HEK293T (cell line): ENCODE data around the gene LSM14A.
"Not testable (repeated sequence)": the region's sequence is repeated elsewhere in the genome, so short reads cannot be mapped to it uniquely, and the experiment has no call there.

Experiments
- CTCF ChIA-PET: fragments of 350-600 bp; formaldehyde crosslinking; extraction: SDS; loops from one replicate; lab custom pipeline; 2021; ENCODE audit warnings: antibody characterized with exemption, inconsistent platforms; lab: Yijun Ruan, JAX
- POLR2A ChIA-PET: fragments of 350-600 bp; formaldehyde crosslinking; extraction: SDS; loops from one replicate; lab custom pipeline; 2020; ENCODE audit warnings: antibody characterized with exemption, inconsistent platforms; lab: Yijun Ruan, JAX
- DNase-seq: peaks from one replicate; pipeline ENCODE4 v3.0.0; 2012; ENCODE audit warnings: mixed read lengths; ENCODE audit errors: extremely low spot score
- ARNT ChIP-seq: fragments of 450-650 bp; IDR thresholded peaks from 2 replicates; pipeline ENCODE4 v1.6.1; 2017; ENCODE audit warnings: mild to moderate bottlenecking
- BHLHE40 ChIP-seq: fragments of 450-650 bp; IDR thresholded peaks from 2 replicates; pipeline ENCODE4 v1.6.1; 2016; ENCODE audit warnings: mild to moderate bottlenecking, moderate library complexity, borderline replicate concordance
- CTBP1 ChIP-seq: fragments of 450-650 bp; IDR thresholded peaks from 2 replicates; pipeline ENCODE4 v1.6.1; 2016; ENCODE audit warnings: borderline replicate concordance
- ELF4 ChIP-seq: fragments of 450-650 bp; IDR thresholded peaks from 2 replicates; pipeline ENCODE4 v1.6.1; 2017; ENCODE audit warnings: antibody characterized with exemption
- FOXA1 ChIP-seq: fragments of 450-650 bp; IDR thresholded peaks from 2 replicates; pipeline ENCODE4 v1.6.1; 2016; ENCODE audit warnings: mild to moderate bottlenecking
- FOXK2 ChIP-seq: fragments of 450-650 bp; IDR thresholded peaks from 2 replicates; pipeline ENCODE4 v1.6.1; 2016; ENCODE audit warnings: mild to moderate bottlenecking
- FOXM1 ChIP-seq: fragments of 450-650 bp; IDR thresholded peaks from 2 replicates; pipeline ENCODE4 v1.6.1; 2017; ENCODE audit warnings: mild to moderate bottlenecking, borderline replicate concordance
- HDGF ChIP-seq: fragments of 450-650 bp; IDR thresholded peaks from 2 replicates; pipeline ENCODE4 v1.6.1; 2017; ENCODE audit warnings: antibody characterized with exemption, borderline replicate concordance
- L3MBTL2 ChIP-seq: fragments of 450-650 bp; conservative IDR thresholded peaks from 2 replicates; pipeline ENCODE4 v1.6.1; 2016; ENCODE audit warnings: mild to moderate bottlenecking
- LEF1 ChIP-seq: fragments of 450-650 bp; IDR thresholded peaks from 2 replicates; pipeline ENCODE4 v1.6.1; 2017; ENCODE audit warnings: mild to moderate bottlenecking, borderline replicate concordance
- NFRKB ChIP-seq: fragments of 450-650 bp; IDR thresholded peaks from 2 replicates; pipeline ENCODE4 v1.6.1; 2016; ENCODE audit warnings: mild to moderate bottlenecking, moderate library complexity
- SP1 ChIP-seq: fragments of 450-650 bp; IDR thresholded peaks from 2 replicates; pipeline ENCODE4 v1.6.1; 2017
- SUZ12 ChIP-seq: fragments of 450-650 bp; IDR thresholded peaks from 2 replicates; pipeline ENCODE4 v1.6.1; 2016; ENCODE audit warnings: mild to moderate bottlenecking
- TARDBP ChIP-seq: fragments of 450-650 bp; IDR thresholded peaks from 2 replicates; pipeline ENCODE4 v1.6.1; 2016
- ZNF384 ChIP-seq: fragments of 450-650 bp; IDR thresholded peaks from 2 replicates; pipeline ENCODE4 v1.6.1; 2016
- TF ChIP-seq, protein P1 (sequence below): fragments of 450-650 bp; IDR thresholded peaks from 2 replicates; pipeline ENCODE4 v1.6.1; 2016

The LSM14A gene

DNA sequence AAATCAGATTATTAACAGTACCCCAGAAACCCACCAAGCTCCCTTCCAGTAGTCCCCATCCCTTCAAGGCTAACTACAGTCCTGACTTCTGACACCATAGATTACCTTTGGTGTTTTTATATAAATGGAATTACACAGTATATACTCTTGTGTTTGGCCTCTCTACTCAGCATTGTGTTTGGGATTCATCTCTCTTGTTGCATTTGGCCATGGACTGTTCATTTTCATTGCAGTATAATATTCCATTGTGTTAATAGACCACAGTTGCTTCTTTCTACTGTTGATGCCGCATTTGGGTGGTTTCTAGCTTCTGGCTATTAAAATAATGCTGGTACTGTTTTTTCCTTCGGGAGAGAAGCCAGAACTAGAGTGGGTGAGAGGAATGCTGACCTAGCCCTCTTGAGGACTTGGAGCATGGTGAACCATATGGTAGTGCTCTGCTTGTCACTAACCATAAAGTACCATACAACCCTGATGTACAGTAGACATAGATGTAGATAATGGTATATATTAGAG lies 63.2 kb downstream of the LSM14A start:
- POLR2A ChIA-PET, result no interaction called here
- CTCF ChIA-PET, result no interaction called here
- no peak for DNase-seq
- TF ChIP-seq FOXM1 (no peak), SP1 (no peak), ARNT (no peak), FOXA1 (no peak), SUZ12 (no peak), ZNF384 (no peak), HDGF (no peak), ELF4 (no peak), NFRKB (no peak)
- TF ChIP-seq, protein P1, sequence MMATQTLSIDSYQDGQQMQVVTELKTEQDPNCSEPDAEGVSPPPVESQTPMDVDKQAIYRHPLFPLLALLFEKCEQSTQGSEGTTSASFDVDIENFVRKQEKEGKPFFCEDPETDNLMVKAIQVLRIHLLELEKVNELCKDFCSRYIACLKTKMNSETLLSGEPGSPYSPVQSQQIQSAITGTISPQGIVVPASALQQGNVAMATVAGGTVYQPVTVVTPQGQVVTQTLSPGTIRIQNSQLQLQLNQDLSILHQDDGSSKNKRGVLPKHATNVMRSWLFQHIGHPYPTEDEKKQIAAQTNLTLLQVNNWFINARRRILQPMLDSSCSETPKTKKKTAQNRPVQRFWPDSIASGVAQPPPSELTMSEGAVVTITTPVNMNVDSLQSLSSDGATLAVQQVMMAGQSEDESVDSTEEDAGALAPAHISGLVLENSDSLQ, result no peak

DNA sequence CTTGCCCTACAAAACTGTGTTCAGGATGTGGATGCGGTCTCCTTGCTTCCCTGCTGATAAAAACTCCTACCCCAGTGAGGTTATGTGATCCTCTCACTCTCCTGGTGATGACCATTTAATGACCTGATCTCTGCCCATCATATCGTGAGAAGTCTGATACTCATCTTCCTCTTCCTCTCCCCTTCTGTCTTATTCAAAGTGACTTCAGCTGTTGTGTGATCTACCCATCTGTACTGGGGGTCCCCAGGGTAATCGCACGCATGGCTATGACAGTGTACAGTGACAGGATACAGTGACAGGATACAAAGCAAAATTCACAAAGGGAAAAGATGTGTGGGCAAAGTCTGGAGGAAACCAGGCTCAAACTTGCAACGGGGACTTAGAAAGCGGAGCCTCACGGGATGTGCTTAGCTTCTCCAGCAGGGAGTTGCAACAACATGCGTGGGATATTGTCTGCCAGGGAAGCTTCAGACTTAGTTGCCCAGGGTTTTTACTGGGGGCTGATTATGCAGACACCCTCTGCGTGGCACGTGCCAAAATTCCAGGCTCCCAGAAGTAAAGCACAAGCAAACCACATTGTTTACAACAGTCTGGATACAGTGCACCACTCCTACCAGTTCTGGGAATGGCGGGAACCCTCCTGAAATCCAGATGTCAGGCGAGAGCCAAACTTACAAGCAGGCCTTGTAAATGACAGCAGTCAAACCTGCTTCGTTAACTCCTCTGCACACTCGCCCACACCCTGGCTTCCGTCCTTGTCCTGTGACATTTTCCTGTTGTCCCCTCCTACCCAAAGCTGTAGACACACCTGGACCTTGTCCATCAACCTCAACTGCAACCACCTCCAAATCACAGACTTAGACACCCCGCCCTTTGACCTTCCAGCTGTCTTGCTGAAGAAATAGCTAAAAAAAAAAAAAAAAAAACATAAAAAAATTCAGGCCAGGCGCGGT lies 64.0 kb downstream of the LSM14A start:
- ChIA-PET CTCF (no interaction called here), POLR2A (no interaction called here)
- no peak for TF ChIP-seq FOXA1
- no peak for TF ChIP-seq HDGF
- no peak for TF ChIP-seq FOXK2
- no peak for TF ChIP-seq TARDBP
- TF ChIP-seq ARNT, result no peak
- TF ChIP-seq, protein P1, result no peak
- TF ChIP-seq NFRKB, result no peak
- no peak for TF ChIP-seq LEF1
- no peak for TF ChIP-seq SP1
- no peak for TF ChIP-seq FOXM1
- TF ChIP-seq CTBP1, result no peak
- TF ChIP-seq ZNF384, result no peak
- TF ChIP-seq SUZ12, result no peak
- no peak for TF ChIP-seq BHLHE40
- no peak for TF ChIP-seq ELF4
- TF ChIP-seq L3MBTL2, result no peak
- no peak for DNase-seq

DNA sequence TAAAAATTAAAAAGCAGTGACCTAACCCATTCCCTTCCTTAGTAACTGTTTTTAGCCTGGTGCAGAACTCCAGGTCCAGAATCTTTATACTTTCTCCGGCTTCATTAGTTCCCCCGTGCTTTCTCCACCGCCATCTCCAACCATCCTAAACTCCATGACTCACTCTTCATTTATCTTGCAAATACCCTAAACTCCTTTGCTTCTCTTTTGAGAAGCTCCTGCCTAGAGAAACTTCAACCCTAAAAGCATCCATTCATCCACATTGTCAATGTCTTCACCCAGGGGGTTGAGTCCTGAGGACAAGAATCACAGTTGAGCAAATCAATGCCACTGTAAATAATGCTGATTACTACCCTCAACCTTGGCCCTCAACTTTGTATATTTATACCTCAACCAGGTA lies 65.0 kb downstream of the LSM14A start:
- ChIA-PET CTCF (no interaction called here), POLR2A (no interaction called here)
- no peak for DNase-seq
- no peak for TF ChIP-seq BHLHE40
- no peak for TF ChIP-seq HDGF
- TF ChIP-seq ZNF384, result no peak
- TF ChIP-seq FOXK2, result no peak
- no peak for TF ChIP-seq ELF4
- TF ChIP-seq FOXA1, result no peak
- no peak for TF ChIP-seq NFRKB
- TF ChIP-seq SP1, result no peak
- TF ChIP-seq FOXM1, result no peak
- TF ChIP-seq CTBP1, result no peak
- TF ChIP-seq, protein P1, result no peak
- no peak for TF ChIP-seq ARNT

DNA sequence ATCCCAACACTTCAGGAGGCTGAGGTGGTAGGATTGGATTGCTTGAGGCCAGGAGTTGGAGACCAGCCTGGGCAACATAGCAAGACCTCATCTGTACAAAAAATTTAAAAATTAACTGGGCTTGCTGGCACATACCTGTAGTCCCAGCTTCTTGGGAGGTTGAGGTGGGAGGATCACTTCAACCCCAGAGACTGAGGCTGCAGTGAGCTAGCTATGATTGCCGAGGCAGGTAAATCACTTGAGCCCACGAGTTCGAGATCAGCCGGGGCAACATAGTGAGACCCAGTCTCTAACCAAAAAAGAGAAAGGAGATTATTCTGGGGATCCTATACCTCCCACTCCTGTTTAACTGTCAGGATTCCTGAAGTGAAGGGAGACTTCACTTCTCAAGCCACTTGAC lies 65.6 kb downstream of the LSM14A start:
- DNase-seq, result no peak
- ChIA-PET POLR2A (no interaction called here), CTCF (no interaction called here)
- TF ChIP-seq SP1 (no peak), FOXM1 (no peak), FOXA1 (no peak), ELF4 (no peak), CTBP1 (no peak), TARDBP (no peak)

DNA sequence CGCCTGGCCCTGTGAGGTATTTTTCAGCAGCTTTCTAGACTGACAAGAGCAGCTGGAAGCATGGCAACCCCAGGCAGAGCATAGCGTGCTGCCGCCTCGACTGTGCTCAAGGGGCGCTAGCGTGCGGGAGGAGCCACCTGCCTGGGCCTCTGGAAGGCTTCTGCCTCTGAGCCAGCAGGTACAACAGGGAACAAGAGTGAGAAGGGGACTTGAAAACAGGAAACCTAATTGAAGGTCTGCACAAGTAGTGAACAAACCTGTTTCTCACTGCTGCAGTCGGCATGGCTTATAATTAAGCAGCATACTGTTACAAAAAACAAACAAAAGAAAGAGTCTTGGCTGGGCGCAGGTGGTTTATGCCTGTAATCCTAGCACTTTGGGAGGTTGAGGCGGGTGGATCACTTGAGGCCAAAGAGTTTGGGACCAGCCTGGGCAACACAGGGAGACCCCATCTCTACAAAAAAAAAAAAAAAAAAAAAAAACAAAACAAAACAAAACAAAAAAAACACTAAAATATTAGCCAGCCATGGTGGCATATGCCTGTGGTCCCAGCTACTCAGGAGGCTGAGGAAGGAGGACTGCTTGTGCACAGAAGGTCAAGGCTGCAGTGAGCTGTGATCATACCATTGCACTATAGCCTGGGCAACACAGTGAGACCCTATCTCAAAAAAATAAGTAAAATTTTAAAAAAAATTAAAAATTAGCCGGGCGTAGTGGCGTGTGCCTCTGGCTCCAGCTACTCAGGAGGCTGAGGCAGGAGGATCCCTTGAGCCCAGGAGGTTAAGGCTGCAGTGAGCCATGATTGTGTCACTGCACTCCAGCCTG lies 69.4 kb downstream of the LSM14A start:
- ChIA-PET POLR2A (no interaction called here), CTCF (interaction anchor here (0.6 to 0.7 kb wide), 2 partner anchors 126 to 443 kb away, joined by 3 read pairs; no protein-coding TSS in a partner anchor)
- DNase-seq, result peak; percentile 66
- no peak for TF ChIP-seq ARNT

DNA sequence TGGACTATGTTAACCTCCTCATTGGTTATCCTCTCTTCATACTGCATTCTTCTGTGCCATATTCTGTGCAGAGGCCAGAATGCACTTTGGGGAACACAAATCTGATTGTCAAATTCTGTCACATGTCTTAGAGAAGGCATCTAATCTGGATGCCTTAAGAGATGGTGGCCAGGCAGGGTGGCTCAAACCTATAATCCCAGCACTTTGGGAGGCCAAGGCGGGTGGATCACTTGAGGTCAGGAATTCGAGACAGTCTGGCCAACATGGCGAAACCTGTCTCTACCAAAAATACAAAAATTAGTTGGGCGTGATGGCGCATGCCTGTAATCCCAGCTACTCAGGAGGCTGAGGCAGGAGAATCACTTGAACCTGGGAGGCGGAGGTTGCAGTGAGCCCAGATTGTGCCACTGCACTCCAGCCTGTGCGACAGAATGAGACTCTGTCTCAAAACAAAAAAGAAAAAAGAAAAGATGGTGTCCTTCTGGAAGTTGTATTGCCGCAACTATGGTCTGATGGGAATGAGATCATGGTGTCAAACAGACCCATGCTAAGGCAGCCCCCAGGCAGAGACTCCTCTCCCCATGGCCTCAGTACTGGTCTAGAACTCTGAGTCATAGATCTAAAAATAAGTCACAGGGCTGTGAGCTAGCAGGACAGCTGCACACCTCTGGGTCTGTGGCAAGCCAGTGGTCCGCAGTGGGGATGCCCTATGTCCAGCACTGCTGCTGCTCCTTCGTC lies 71.0 kb downstream of the LSM14A start:
- POLR2A ChIA-PET, DNase-seq, CTCF ChIA-PET: not testable (repeated sequence)
